GM21825 (cell line): ENCODE results near the gene MSTN.

Source experiments
- ATAC-seq: cut with Tn5 transposase; IDR thresholded peaks from one replicate; pipeline ENCODE4 v1.9.1; 2021; ENCODE audit warnings: mild to moderate bottlenecking, moderate library complexity; ENCODE audit not compliant: unreplicated experiment

Gene MSTN

DNA sequence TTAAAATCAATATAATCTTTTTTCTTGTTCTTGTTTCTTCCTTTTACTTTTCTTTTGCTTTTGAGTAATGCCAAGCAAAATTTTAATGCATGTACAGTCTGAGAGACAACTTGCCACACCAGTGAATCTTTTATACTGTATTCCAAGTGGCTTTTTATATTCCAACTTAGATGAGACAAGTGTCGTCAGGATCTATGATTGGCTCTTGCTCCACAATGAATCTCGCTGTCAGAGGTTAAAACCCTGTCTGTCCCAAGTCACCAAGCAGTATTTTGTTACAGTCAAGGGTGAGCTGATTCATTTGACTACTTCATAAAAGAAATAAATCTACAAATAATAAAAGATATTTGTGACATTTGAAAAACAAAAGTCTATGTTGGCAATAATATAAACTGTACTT is at the start of gene MSTN:
Gene MSTN (minus strand): TSS at position 129 of the 400 bp plus-strand sequence. CDS start 133 bp downstream, outside the sequence.
- ATAC-seq = no peak

DNA sequence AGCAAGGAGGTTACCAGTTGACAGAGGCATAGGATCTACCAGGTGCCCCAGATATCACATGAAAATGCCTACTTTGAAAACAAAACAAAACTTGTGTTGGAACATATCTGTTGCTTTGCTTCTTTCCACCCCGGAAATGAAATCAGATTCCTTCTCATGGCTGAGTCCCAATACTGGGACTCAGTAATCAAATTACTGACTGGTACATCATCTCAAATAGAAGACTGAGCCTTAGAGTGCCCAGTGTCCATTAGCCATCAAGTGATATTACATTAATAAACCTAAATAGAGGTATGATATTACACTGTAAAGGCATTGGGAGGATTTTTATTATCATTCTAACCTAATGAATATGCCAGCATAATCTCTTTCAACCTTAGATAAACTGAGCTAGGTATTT is 48.6 kb upstream of the MSTN start:
- no peak for ATAC-seq

DNA sequence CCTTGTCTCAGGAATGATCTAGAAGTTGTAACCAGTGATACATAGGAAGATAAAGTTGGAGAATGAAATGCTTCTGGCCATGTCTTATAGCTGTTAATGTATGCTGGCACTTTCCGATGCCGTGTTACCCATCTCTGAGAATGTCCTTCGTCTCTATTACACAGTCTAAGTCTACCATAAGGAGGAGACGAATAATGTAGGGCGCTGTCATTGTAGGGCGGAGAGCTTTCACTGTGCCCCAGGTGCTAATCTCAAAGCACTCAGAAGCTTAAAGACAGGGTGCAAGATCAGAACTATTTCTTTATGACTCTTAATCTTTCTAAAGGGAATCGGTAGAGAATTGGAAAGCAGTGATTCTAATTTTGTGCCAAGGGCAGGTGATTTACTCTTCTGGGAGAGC is 48.2 kb upstream of the MSTN start:
- no peak for ATAC-seq

DNA sequence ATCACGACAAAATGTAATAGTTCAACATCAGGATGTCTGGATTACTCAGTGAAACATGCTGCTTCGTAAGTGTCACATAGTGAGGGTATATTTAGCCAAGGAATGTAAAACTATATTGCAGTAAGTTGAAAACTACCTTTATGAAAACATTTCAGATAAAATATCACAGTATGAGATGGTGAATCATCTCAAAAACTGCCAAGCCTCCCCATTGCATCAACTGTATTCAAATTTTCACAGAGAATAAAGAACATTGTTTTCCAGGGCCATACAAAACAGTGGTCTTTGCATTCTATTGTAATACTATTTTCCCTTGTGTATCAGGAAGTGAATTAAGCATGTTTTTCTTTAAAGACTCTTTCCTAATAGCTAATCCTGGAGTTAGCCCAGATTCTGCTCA is 47.6 kb upstream of the MSTN start:
- ATAC-seq = no peak

DNA sequence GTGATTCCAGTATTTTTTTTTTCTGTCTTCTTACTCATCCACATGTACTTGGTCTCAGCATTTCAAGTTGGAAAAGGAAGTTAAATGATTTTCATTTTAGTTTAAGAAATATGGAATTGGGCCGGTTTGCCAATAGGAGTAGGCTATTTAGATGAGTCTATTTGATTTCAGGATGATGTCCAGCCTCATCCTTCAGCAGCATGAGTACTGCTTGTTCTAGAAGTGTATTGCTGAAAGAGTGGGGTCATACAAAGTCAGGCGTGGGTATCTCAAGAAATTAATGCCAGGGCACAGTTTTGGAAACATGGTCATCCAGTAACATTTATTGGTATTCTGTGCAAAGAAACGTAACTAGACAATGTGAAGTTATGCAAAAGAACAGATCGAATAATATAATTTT is 44.9 kb upstream of the MSTN start:
- no peak for ATAC-seq

DNA sequence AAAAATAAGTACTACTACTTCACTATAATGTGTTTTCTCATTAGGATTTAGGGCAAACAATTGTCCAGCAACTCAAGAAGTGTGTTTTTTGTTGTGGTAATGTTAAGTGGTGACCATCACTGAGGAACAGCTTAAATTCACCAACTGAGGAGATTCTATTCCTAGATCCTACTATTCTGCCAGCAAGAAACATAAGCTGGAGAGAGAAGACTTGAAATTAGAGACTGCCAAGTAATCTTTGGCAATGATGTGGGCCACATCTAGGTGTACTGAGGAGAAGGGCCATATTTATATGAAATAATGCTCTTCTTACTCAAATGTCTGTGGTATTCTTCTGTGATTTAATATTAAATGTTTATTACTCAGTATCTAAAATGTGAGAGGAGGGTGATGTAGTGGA is 44.3 kb upstream of the MSTN start:
- ATAC-seq = no peak

DNA sequence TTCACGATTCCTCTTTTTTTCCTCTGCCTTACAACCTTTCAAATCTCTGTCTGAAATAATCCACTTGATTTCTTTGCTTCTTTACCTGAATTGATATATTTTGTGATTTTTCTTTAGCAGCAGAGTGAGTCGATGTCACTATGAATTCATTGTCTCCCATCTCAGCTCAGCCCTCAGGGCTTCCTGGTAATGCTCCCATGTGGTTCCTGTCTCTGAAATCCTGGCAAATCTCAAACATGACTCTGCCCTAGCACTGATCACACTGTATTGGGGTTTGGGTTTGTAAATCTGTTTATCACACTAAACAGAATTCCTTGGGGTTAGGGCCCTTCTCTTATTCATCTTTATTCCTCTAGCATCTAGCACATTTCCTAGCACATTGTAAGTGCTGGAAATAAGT is 43.0 kb upstream of the MSTN start:
- ATAC-seq = no peak

DNA sequence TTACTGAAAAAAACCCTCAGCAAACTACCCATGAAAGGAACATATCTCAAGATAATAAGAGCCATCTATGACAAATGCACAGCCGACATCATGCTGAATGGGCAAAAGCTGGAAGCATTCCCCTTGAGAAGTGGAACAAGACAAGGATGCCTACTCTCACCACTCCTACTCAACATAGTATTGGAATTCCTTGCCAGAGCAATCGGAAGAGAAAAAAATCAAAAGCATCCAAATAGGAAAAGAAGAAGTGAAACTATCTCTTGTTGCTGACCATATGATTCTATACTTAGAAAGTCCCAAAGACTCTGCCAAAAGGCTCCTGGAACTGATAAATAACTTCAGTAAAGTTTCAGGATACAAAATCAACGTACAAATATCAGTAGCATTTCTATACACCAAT is 40.6 kb upstream of the MSTN start:
- ATAC-seq = no peak

DNA sequence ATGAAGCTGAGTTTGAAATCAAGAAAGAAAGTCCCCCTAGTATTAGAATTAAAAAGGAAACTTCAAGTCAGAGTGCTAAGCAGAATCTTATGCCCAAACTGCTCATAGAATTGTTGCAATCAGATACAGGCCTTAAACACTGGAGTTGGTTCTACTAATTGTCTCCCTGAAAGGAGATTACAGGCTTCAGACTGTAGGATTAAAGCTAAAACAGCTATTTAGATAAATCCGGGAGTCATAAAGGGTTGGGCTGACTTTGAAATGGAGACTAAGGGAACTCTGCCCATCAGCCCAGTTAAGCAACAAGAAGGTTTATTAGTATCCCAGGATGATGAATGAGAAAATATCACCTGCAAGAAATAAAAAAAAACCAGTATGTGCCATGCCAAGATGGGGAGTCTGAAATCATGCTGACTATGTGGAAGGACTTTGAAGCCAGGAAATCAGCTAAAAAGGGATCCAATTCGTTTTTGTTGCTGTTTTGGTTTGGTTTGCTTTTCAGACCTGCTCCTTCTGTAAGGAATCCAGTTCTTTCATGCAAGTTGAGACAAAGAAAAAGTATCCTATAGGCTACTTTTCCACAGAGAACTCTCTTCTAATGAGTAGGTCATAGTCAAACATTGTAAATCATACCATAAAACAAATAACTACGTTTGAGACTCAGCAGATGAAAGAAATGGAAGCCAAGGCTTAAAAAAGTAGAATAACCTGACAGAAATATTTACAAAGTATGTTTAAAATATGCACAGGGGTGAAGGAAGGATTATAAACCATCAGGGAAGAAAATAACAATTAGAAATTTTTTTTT is 37.6 kb upstream of the MSTN start:
- no peak for ATAC-seq

DNA sequence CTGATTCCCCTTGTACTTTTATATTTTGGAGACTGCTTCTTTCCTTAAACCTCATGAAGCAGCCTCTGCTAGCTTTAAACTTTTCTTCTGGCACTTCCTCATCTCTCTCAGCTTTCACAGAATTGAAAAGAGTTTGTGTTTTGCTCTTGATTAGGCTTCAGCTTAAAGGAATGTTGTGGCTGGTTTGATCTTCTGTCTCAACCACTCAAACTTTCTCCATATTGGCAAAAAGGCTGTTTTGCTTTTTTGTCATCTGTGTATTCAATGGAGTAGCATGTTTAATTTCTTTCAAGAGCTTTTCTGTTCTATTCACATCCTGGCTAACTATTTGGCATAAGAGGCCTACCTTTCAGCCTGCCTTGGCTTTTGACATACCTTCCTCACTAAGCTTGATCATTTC is 36.3 kb upstream of the MSTN start:
- ATAC-seq = no peak

DNA sequence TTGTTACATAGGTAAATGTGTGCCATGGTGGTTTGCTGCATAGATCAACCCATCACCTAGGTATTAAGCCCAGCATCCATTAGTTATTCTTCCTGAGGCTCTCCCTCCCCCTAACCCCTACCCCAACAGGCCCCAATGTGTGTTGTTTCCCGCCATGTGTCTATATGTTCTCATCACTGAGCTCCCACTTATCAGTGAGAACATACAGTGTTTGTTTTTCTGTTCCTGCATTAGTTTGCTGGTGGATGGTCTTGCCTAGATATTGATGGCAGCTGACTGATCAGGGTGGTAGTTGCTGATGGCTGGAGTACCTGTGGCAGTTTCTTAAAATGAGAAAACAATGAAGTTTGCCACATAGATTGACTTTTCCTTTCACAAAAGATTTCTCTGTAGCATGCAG is 34.6 kb upstream of the MSTN start:
- ATAC-seq = no peak

DNA sequence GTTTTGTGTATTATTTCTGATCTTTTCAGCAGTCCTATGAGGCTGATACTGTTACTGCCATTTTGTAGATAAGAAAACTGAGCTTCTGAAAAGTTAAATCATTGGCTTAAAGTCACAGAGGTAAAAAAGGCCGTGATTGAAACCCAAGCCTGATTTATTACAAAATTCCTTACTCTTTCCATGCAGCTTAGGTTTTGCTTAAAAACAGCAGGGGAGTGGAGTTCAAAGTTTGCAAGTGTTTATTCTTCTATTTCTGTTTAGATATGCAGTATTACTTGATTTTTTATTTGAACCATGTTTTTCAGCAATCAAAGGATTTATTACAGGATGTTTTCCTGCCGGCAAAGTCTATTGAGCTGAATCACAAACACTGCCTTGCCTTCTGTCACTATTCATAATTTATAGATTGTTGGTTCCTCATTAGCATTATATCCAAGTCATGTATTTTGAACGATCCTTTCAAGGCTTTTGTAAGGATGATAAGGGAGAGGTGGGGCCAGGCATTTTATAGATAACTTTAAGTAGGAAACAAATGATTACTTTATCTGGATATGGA is 31.9 kb upstream of the MSTN start:
- no peak for ATAC-seq

DNA sequence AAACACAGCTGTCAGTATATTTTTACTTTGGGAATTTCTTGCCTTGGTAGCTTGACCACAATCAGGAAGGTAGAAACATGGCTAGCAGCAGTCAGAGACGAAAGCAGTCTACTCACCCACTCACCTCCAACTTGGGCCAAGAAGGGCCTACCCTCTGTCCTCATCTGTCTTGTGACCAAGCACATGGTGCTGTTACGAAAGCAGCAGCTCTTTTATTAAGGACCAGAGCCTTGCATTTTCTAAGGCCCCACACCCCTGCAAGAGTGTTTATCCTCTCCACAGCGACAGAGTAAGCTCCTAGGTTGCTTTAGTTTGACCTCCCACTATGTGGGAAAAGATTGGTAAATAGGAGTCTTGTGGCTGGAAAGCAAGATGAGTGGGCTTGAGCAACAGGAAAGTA is 31.3 kb upstream of the MSTN start:
- no peak for ATAC-seq

DNA sequence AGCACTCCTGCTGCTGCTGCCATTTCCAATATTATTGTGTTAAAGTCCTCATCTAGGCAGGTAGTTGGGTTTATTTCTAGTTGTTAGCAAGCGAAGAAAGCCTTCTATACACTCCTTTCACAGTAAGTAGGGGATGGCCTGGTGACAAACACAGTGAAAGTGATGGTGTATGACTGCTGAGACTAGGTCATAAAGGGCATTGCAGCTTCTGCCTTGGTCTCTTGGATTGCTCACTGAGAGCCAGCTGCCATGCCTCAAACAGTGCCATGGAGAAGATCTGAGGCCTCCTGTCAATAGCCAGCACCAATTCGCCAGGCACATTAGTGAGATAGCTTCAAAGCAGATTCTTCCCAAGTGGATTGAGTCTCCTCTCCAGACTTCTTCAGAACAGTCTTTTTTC is 27.6 kb upstream of the MSTN start:
- no peak for ATAC-seq

DNA sequence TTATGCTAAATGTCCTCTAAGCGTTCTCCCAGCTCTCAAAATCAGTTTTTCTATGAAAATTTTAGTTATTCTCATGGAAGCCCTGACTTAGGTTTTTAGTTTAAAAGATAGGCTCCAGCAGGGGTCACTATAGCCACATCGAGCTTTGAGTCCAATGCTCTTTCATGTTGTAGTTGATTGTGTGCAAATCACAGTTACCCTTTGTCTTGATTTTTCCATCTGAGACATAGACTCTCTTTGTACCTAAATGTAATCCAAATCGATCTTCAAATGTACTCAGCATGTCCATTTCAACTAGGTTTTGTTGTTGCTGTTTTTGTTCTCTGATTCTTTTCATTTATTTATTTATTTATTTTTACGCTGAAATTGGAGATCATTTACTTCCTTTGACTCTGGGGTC is 26.4 kb upstream of the MSTN start:
- ATAC-seq = peak; percentile 71

DNA sequence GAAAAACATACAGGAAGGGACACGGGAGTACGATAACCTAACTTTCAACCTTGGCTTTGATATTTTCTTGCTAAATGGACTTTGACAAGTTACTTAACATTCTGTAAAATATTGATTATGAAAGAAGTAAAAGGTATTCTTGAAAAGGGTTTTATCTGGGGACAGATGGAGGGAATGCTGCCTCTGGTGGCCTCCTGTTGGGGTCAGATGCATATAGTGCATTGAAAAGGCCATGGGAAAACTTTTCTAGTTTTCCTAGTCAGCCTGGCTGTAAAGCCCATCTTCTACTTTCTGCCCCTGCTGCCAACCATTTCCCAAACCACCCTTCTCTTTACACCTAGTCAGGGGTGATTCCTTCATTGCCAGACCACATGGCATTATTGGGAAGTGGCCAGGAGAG is 22.2 kb upstream of the MSTN start:
- no peak for ATAC-seq

DNA sequence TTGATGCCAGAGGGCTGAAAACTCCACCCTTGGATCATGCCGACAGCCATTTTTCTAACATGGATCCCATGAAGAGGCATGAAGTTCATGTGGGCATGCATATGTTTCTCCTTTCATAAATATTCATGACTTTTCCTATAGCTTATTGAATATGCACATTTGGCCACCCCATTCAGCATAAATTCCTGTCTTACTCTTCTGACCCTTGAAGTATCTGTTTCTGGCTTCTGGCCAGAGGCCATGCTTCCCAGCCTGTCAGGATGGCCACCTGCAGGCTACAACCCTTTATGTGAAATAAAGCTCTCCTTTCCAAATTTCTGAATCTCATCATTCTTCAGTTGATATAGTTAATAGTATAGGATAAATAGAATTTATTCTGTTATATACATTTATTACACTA is 19.6 kb upstream of the MSTN start:
- ATAC-seq = no peak

DNA sequence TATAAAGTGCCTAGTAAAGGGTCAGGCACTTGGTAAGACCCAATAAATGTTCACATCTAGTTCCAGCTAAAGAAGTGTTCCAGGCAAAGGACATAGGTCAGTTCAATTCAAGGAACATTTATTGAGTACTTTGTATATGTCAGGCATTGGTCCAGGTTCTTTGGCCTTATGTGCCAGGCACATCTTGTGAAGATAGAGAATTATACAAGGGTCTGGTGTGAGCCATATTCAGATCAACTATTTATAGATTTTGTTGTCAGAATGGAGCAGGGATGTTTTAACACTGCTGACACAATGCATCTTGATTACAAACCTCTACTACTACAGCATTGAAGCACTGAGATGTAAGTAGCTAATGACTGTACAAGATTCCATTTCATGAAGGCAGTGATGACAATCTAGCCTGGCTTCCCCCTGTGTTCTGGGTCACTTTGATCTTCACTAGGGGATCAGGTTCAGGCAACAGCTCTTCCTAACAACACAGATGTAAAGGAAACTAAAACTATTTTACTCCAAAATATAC is 18.1 kb upstream of the MSTN start:
- no peak for ATAC-seq

DNA sequence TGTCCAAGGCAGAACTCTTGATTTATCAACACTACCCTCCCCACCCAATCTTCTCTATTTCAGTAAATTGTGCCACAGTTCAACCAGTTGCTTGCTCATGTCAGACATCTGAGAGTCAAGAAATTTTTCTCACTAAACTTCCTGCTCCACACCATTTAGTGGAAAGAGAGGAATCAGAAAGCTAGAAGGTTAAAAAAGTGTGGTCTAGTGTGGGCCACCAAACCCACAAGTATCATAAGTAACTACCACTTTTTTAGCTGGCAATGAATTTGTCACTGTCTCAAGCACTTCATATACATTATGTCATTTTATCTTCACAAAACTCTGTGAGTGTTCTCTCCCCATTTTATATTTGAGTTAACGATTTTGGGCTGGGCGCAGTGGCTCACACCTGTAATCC is 16.6 kb upstream of the MSTN start:
- no peak for ATAC-seq

DNA sequence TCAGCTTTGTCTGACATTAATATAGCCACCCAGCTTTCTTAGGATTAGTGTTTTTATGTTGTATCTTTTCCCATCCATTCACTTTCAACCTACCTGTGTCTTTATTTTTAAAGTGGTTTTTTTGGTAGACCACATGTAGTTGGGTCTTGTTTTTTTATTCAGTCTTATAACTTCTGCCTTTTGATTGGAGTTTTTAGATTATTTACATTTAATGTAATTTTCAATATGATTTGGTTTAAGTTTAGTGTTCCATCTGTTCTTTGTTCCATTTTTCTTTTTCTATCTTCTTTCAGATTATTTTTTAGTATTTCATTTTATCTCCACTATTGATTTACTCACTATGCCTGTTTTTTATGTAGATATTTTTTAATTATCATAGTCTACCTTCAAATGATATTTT is 13.1 kb upstream of the MSTN start:
- ATAC-seq = no peak

DNA sequence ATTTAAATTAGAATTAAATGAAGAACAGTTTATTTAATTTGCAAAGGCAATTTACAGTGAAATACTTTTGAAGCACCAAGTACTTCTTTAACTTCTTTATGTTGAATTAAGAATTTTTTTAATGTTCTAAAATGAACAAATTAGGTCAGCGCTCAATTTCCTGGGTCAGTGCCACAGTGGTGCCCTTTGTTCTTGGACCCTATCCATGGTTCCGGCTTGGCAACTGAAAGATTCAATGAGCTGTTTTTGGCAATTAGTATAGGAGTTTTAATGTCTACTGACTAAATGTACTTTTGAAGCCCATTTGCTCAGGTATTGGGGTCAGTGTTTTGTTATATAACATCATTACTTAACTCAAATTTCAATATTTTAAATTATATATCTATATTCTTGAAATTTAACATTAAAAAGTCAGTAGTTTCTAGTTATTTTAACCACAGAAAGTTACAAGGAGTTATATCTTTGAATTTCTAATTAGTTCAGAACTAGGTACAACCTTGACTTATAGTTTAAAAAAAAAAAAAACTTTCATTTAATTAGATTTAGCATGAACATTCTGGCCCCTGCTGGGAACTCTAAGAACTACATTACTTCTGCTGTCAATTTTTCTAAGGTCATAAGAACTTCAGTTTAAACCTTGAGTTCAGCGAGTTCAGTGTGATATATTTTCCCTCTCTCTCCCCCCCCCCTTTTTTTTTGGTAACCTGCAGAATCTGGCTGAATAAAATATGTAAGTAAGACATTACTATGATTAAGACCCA is 7.6 kb upstream of the MSTN start:
- peak; percentile 73 for ATAC-seq

DNA sequence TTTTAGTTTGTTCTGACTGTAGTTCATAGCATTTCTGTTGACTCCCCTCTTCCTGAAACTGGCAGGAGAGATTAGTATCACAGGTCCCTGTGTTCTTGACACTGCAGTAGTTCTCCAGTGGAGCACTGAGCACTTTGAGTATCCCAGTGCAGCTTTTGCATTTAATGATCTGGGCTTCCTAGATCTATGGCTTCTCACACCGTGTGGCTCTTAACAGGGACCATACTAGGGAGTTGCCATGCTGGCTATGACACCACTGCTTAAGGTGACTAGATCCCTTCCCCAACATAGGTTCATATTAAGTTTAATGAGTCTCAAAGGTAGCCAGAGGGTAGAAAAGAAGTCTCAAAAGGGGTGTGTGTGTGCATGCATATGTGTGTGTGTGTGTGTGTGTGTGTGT is 6.2 kb upstream of the MSTN start:
- no peak for ATAC-seq
